ENCODE measurements around the gene FGF7. TPM values are rescaled to one million over a fixed set of nuclear protein-coding genes. Genes with fewer than 3 reads are reported as not detected.

FGF7 gene
- total and polyA plus RNA-seq, 7 donors: 5.1 to 133 (median 105) TPM

GRCh38 chr15:49439678-49440395, 16.8 kb downstream of the FGF7 start:
- WGBS, 2 donors: 58 to 70% methylated on average over 5 of the region's 5 CpGs
- no peaks in the 10 kb centered on the region for H3K36me3 ChIP-seq
- TF ChIP-seq EP300 (IDR thresholded peaks at IDR 0.05) (no peak), CTCF (IDR thresholded peaks at IDR 0.05) (no peak)
- H3K4me3 ChIP-seq: no peak overlapping the region
- H3K4me1 ChIP-seq: peaks cover 0 to 96% (median 55%) of the 10 kb centered on the region in 4 donors
- no peaks in the 10 kb centered on the region for H3K9me3 ChIP-seq
- H3K27me3 ChIP-seq: no peaks in the 10 kb centered on the region
- no peak for DNase-seq
- H3K27ac ChIP-seq: peak overlapping the region; percentile 51 to 79 (median 76)
- intact Hi-C loops (cut with DNase I): no loop called here

- TF ChIP-seq EP300 (IDR thresholded peaks at IDR 0.05): no peak
- TF ChIP-seq CTCF (IDR thresholded peaks at IDR 0.05): no peak
- no peak for TF ChIP-seq POLR2A (IDR thresholded peaks at IDR 0.05)
- TF ChIP-seq POLR2AphosphoS5 (IDR thresholded peaks at IDR 0.05): no peak
- Histone ChIP-seq H3K27ac (peak overlapping the region in 3 of 4 donors; percentile 73 to 79 (median 78)), H3K27me3 (no peaks in the 10 kb centered on the region), H3K4me3 (no peak overlapping the region), H3K9me3 (no peaks in the 10 kb centered on the region), H3K36me3 (no peaks in the 10 kb centered on the region), H3K4me1 (peaks cover 0 to 96% (median 45%) of the 10 kb centered on the region in 4 donors)
- DNase-seq: no peak
- intact Hi-C loops (cut with DNase I): no loop called here
Measured at GRCh38 chr15:49441356-49441755, 18.3 kb downstream of the FGF7 start.

GRCh38 chr15:49441816-49442215, 18.8 kb downstream of the FGF7 start:
- Histone ChIP-seq H3K36me3 (no peaks in the 10 kb centered on the region), H3K9me3 (no peaks in the 10 kb centered on the region), H3K4me1 (peaks cover 0 to 96% (median 47%) of the 10 kb centered on the region in 4 donors), H3K27ac (peak overlapping the region in 3 of 4 donors; percentile 73 to 79 (median 78)), H3K27me3 (no peaks in the 10 kb centered on the region), H3K4me3 (no peak overlapping the region)
- intact Hi-C loops (cut with DNase I): no loop called here
- WGBS, 2 donors: 91 to 92% methylated on average over 1 of the region's 1 CpG
- DNase-seq: no peak
- TF ChIP-seq CTCF (IDR thresholded peaks at IDR 0.05): no peak

GRCh38 chr15:49452595-49452994, 29.6 kb downstream of the FGF7 start:
- TF ChIP-seq POLR2A (IDR thresholded peaks at IDR 0.05) (no peak), EP300 (IDR thresholded peaks at IDR 0.05) (no peak), CTCF (IDR thresholded peaks at IDR 0.05) (no peak), POLR2AphosphoS5 (IDR thresholded peaks at IDR 0.05) (no peak)
- intact Hi-C loops (cut with DNase I): no loop called here
- no peaks in the 10 kb centered on the region for H3K27me3 ChIP-seq
- H3K9me3 ChIP-seq: no peaks in the 10 kb centered on the region
- H3K4me3 ChIP-seq: no peak overlapping the region
- peak overlapping the region in 2 of 4 donors; percentile 28 to 34 for H3K27ac ChIP-seq
- DNase-seq: no peak
- H3K4me1 ChIP-seq: peaks cover 0 to 72% (median 43%) of the 10 kb centered on the region in 4 donors
- no peaks in the 10 kb centered on the region for H3K36me3 ChIP-seq
- WGBS, 2 donors: 63 to 71% methylated on average over 1 of the region's 1 CpG

GRCh38 chr15:49456166-49456565, 33.1 kb downstream of the FGF7 start:
- Histone ChIP-seq H3K4me1 (peaks cover 0 to 80% (median 48%) of the 10 kb centered on the region in 4 donors), H3K9me3 (no peaks in the 10 kb centered on the region), H3K27ac (peak overlapping the region in 3 of 4 donors; percentile 44 to 65 (median 61)), H3K36me3 (no peaks in the 10 kb centered on the region), H3K27me3 (no peaks in the 10 kb centered on the region), H3K4me3 (no peak overlapping the region)
- TF ChIP-seq POLR2A (IDR thresholded peaks at IDR 0.05) (no peak), POLR2AphosphoS5 (IDR thresholded peaks at IDR 0.05) (peak in 2 of 4 donors; percentile 69 to 73)
- no peak for DNase-seq
- intact Hi-C loops (cut with DNase I): no loop called here
